ENCODE measurements around the gene KIF1A.

DNA sequence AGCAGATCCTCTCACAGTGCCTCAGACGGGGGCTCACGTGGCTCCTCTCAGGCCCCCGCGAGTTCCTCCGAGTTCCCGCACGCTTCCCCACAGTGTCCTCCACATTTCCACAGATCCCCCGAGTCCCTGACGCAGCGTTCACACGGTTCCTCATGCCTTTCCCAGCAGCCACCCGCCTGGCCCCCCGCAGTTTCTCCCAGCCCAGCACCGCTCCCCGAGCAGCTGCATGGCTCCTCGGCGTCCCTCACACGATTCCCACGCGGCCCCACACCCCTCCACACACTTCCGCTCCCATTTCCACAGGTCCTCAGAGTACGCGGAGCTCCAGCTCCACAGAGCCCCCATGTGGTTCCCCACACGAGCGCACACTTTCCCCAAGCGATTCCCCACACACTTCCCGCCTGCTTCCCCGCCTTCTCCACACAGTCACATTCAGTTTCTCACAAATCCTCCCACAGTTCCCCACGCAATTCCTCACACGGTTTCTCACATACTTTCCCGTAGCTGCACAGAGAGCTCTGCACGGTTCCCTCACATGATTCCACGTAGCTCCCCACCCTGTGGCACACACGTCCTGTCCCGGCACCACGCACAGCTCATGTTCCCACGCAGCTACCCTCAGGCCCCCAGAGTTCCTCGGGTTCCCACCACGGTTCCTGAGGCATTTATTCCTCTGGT, 39.9 kb downstream of the KIF1A start:
- TF ChIP-seq, protein P1, sequence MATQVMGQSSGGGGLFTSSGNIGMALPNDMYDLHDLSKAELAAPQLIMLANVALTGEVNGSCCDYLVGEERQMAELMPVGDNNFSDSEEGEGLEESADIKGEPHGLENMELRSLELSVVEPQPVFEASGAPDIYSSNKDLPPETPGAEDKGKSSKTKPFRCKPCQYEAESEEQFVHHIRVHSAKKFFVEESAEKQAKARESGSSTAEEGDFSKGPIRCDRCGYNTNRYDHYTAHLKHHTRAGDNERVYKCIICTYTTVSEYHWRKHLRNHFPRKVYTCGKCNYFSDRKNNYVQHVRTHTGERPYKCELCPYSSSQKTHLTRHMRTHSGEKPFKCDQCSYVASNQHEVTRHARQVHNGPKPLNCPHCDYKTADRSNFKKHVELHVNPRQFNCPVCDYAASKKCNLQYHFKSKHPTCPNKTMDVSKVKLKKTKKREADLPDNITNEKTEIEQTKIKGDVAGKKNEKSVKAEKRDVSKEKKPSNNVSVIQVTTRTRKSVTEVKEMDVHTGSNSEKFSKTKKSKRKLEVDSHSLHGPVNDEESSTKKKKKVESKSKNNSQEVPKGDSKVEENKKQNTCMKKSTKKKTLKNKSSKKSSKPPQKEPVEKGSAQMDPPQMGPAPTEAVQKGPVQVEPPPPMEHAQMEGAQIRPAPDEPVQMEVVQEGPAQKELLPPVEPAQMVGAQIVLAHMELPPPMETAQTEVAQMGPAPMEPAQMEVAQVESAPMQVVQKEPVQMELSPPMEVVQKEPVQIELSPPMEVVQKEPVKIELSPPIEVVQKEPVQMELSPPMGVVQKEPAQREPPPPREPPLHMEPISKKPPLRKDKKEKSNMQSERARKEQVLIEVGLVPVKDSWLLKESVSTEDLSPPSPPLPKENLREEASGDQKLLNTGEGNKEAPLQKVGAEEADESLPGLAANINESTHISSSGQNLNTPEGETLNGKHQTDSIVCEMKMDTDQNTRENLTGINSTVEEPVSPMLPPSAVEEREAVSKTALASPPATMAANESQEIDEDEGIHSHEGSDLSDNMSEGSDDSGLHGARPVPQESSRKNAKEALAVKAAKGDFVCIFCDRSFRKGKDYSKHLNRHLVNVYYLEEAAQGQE (IDR thresholded peaks at IDR 0.05; ENCODE audit: borderline replicate concordance), result no peak
- TF ChIP-seq POLR2AphosphoS5 (IDR thresholded peaks at IDR 0.05), result no peak
- TF ChIP-seq, protein P2, sequence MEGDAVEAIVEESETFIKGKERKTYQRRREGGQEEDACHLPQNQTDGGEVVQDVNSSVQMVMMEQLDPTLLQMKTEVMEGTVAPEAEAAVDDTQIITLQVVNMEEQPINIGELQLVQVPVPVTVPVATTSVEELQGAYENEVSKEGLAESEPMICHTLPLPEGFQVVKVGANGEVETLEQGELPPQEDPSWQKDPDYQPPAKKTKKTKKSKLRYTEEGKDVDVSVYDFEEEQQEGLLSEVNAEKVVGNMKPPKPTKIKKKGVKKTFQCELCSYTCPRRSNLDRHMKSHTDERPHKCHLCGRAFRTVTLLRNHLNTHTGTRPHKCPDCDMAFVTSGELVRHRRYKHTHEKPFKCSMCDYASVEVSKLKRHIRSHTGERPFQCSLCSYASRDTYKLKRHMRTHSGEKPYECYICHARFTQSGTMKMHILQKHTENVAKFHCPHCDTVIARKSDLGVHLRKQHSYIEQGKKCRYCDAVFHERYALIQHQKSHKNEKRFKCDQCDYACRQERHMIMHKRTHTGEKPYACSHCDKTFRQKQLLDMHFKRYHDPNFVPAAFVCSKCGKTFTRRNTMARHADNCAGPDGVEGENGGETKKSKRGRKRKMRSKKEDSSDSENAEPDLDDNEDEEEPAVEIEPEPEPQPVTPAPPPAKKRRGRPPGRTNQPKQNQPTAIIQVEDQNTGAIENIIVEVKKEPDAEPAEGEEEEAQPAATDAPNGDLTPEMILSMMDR (IDR thresholded peaks at IDR 0.05; ENCODE audit: poor library complexity, severe bottlenecking), result no peak
